Activated CD4-positive, alpha-beta T cell treated with anti-CD3 and anti-CD28 coated beads, Interleukin-2, amount 10 ng/mL, durations not matched to agents 24 days and 14 days (primary cell): ENCODE results near the gene GAPDHS. TPM values are rescaled to one million over a fixed set of nuclear protein-coding genes. Genes with fewer than 3 reads are reported as not detected.

Source experiments
- DNase-seq: peaks from one replicate; pipeline ENCODE4 v3.0.0; 2022
- H3K27ac Mint-ChIP-seq: one replicate; pipeline ENCODE4 v1.8.0; 2022; ENCODE audit warnings: mild to moderate bottlenecking, mixed read lengths
- H3K27me3 Mint-ChIP-seq: one replicate; pipeline ENCODE4 v1.8.0; 2022; ENCODE audit warnings: mixed read lengths
- H3K36me3 Mint-ChIP-seq: one replicate; pipeline ENCODE4 v1.8.0; 2022; ENCODE audit warnings: low read depth, mild to moderate bottlenecking, mixed read lengths
- H3K4me1 Mint-ChIP-seq: one replicate; pipeline ENCODE4 v1.8.0; 2021; ENCODE audit warnings: mixed read lengths
- H3K4me3 Mint-ChIP-seq: one replicate; pipeline ENCODE4 v1.8.0; 2022; ENCODE audit warnings: mild to moderate bottlenecking, moderate library complexity, mixed read lengths
- H3K9me3 Mint-ChIP-seq: one replicate; pipeline ENCODE4 v1.8.0; 2021; ENCODE audit warnings: mixed read lengths
- intact Hi-C: fragments of 100-400 bp; cut with micrococcal nuclease; formaldehyde crosslinking; loops from one replicate; pipeline ENCODE4 v1.15.1; 2023
- total RNA-seq: library from RNA; stranded (reverse); gene quantifications from 2 replicates; pipeline ENCODE4 v1.2.3, GENCODE V29; 2022

The GAPDHS gene
- total RNA-seq, 1 donor from 2014 or later, result not detected

DNA sequence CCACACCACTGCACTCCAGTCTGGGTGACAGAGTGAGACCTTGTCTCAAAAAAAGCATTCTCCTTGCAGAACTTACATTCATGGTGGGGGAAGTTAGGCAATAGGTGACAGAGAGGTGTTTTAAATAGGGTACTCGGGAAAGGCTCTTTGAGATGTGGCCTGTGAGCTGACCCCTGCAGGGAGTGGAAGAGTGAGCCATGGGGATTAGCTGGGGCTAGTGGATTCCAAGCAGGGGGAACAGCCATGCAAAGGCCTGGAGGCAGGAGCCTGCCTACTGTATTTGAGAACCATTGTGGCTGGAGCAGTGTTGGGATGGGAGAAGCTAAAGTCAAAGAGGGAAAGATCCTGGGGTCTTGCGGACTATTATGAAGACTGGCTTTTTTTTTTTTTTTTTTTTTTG, 15.9 kb upstream of the GAPDHS start:
- Mint-ChIP-seq H3K27ac (no peak overlapping the region), H3K4me1 (no peaks in the 10 kb centered on the region), H3K9me3 (no peaks in the 10 kb centered on the region), H3K4me3 (no peak overlapping the region), H3K36me3 (no peaks in the 10 kb centered on the region), H3K27me3 (peaks cover 17% of the 10 kb centered on the region)
- DNase-seq, result no peak
- intact Hi-C loops, result no loop called here

GRCh38 chr19:35518313-35518712, 14.9 kb upstream of the GAPDHS start:
- no peak overlapping the region for H3K4me3 Mint-ChIP-seq
- no peaks in the 10 kb centered on the region for H3K4me1 Mint-ChIP-seq
- H3K36me3 Mint-ChIP-seq, result no peaks in the 10 kb centered on the region
- intact Hi-C loops, result no loop called here
- no peak for DNase-seq
- no peaks in the 10 kb centered on the region for H3K9me3 Mint-ChIP-seq
- no peak overlapping the region for H3K27ac Mint-ChIP-seq
- peaks cover 11% of the 10 kb centered on the region for H3K27me3 Mint-ChIP-seq

GRCh38 chr19:35519291-35519690, 14.0 kb upstream of the GAPDHS start:
- Mint-ChIP-seq H3K9me3 (no peaks in the 10 kb centered on the region), H3K27ac (no peak overlapping the region), H3K36me3 (no peaks in the 10 kb centered on the region), H3K4me1 (no peaks in the 10 kb centered on the region), H3K4me3 (no peak overlapping the region), H3K27me3 (peaks cover 8% of the 10 kb centered on the region)
- intact Hi-C loops, result no loop called here
- DNase-seq, result no peak

- intact Hi-C loops, result no loop called here
- peaks cover 6% of the 10 kb centered on the region for H3K27me3 Mint-ChIP-seq
- H3K9me3 Mint-ChIP-seq, result no peaks in the 10 kb centered on the region
- no peaks in the 10 kb centered on the region for H3K36me3 Mint-ChIP-seq
- no peak for DNase-seq
- no peak overlapping the region for H3K4me3 Mint-ChIP-seq
- no peak overlapping the region for H3K27ac Mint-ChIP-seq
- no peaks in the 10 kb centered on the region for H3K4me1 Mint-ChIP-seq
Measured at GRCh38 chr19:35521124-35521743, 12.0 kb upstream of the GAPDHS start.

- Mint-ChIP-seq H3K4me1 (no peaks in the 10 kb centered on the region), H3K9me3 (no peaks in the 10 kb centered on the region), H3K36me3 (no peaks in the 10 kb centered on the region), H3K4me3 (no peak overlapping the region), H3K27me3 (peaks cover 4% of the 10 kb centered on the region), H3K27ac (no peak overlapping the region)
- intact Hi-C loops, result no loop called here
- DNase-seq, result no peak
Measured at GRCh38 chr19:35522745-35523327, 10.4 kb upstream of the GAPDHS start.

- intact Hi-C loops, result no loop called here
- peaks cover 10% of the 10 kb centered on the region for H3K27me3 Mint-ChIP-seq
- H3K9me3 Mint-ChIP-seq, result no peaks in the 10 kb centered on the region
- H3K36me3 Mint-ChIP-seq, result no peaks in the 10 kb centered on the region
- H3K4me1 Mint-ChIP-seq, result no peaks in the 10 kb centered on the region
- no peak for DNase-seq
- no peak overlapping the region for H3K27ac Mint-ChIP-seq
- H3K4me3 Mint-ChIP-seq, result no peak overlapping the region
Measured at GRCh38 chr19:35524181-35524837, 8.9 kb upstream of the GAPDHS start.

DNA sequence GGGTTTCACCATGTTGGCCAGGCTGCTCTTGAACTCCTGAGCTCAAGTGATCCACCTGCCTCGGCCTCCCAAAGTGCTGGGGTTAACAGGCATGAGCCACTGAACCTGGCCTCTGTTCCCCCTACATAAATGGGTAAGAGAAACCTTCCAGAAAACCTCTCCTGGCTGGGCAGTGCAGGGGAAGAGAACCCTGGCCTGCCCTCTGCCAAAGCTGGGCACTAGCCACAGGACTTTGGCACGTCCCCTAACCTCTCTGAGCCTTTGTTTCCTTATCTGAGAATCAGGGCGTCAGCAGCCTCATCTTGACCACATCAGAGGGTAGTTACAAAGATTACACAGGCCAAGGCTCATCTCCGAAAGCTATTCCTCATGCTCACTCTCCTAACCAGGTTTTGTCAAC, 7.4 kb upstream of the GAPDHS start:
- no peak for DNase-seq
- H3K27ac Mint-ChIP-seq, result no peak overlapping the region
- no peaks in the 10 kb centered on the region for H3K4me1 Mint-ChIP-seq
- H3K36me3 Mint-ChIP-seq, result no peaks in the 10 kb centered on the region
- H3K4me3 Mint-ChIP-seq, result no peak overlapping the region
- intact Hi-C loops, result no loop called here
- H3K27me3 Mint-ChIP-seq, result peaks cover 11% of the 10 kb centered on the region
- H3K9me3 Mint-ChIP-seq, result no peaks in the 10 kb centered on the region

DNA sequence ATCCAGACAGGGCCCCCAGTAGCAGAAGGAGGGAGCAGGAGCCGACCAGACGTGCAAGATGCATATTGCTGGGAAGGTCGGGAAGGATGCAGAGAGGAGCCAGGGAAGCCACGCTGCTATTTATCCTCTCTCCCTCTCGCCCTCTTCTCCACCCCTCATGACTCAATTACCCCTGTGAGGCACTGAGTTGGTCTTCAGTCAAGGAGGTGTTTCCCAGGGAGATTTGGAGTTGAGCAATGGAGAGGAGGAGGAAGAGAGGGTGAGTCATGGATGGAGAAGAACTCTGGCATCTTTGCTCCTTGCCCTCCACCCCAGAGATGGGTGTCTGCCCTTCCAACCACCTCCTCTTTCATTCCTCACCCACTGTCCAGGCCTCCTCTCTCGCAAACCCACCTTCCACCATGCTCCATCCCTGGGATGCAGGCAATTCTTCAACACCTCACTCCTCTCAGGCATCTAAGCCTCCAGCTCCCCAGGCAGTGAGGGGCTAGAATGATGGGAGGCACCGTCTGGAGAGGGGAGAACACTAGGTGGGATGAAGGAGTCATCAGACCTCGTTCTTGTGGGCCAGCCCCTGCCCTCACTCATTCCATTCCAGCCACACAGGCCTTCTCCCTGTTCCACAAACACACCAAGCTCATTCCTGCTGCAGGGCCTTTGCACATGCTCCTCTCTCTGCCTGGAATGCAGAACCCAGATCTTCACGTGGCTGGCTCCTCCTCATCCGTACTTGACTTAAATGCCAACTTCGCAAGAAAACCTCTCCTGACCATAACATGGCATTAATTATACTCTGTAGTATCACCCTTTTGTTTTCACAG, 4.8 kb upstream of the GAPDHS start, which contains the start of gene SBSN:
SBSN (minus strand) TSS at position 94 of the 821 bp plus-strand sequence; CDS start at position 64, 30 bp downstream.
- Mint-ChIP-seq H3K4me1 (no peaks in the 10 kb centered on the region), H3K27ac (no peak within 1 kb of the TSS), H3K9me3 (no peaks in the 10 kb centered on the region), H3K27me3 (peaks cover 26% of the 10 kb centered on the region), H3K4me3 (no peak within 1 kb of the TSS), H3K36me3 (no peaks in the 10 kb centered on the region)
- intact Hi-C loops, result no loop called here
- no peak for DNase-seq

DNA sequence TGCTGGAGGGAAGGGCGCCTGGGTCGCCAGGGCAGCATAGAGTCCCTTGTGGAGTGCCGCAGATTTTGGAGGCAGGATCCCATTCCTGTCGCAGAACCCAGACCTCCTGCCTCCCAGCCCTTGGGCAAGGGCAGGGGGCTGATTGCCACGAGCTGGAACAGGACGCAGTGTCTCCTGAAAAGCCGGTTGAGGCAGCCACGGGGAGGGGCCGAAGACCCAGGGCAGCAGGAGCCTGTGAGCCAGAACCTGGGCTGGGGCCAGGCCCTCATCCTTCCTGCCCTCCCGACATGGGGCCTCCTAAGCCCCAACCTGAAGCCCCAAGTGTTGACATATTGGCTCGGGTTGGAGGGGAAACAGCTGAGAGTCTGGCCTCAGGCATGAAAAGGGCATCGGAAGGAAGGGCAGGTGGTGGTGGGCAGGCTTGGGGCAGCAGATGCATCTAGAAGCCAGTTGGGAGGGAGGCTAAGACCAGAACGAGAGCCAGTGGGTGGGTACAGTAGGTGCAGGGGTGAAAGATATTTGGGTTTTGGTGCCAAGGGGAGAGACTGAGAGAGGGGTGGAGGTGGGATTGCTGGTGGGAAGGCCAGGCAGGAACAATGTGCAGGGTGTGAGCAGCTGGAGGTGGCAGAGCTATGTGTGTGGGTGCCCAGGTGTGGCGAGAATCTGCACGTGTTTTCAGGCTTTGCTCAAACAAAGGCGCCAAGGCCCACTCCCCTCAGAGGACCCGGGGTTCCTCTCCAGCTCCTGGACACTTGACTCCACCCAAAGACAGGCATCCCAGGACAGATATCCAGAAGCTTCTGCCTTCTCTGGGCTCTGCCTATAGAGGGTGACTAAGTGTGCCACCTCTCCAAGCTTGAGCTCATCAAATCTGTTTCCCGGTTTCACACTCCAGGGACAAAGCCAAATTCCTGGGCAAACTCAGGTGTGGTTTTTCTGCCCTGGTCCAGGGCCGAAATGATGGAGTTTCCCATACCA, 3.7 kb upstream of the GAPDHS start:
- no peaks in the 10 kb centered on the region for H3K36me3 Mint-ChIP-seq
- no peaks in the 10 kb centered on the region for H3K9me3 Mint-ChIP-seq
- intact Hi-C loops, result no loop called here
- H3K27ac Mint-ChIP-seq, result no peak overlapping the region
- peaks cover 5% of the 10 kb centered on the region for H3K4me1 Mint-ChIP-seq
- peaks cover 30% of the 10 kb centered on the region for H3K27me3 Mint-ChIP-seq
- no peak overlapping the region for H3K4me3 Mint-ChIP-seq
- DNase-seq, result no peak

DNA sequence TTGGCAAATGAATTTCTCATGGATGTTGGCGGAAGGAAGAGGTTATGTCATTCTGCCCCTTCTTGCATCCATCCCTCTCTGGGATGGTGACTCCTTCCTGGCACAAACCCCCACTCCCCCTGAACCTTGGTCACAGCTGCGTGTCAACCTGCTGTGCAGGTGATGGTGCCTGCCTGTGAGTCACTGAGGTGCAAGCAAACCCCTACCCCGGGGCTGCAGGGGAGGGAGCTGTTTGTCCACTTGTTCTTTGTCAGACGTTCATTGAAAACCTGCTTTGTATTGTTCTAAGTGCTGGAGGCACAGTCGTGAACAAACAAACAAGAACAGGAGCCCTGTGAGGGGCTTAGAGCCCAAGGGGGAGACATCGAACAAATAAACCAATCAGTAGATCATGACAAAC, 2.0 kb upstream of the GAPDHS start:
- H3K4me3 Mint-ChIP-seq, result no peak overlapping the region

GRCh38 chr19:35533822-35534392, 651 bp downstream of the GAPDHS start:
- Mint-ChIP-seq H3K36me3 (no peaks in the 10 kb centered on the region), H3K9me3 (no peaks in the 10 kb centered on the region), H3K4me3 (peak overlapping the region; percentile 54), H3K4me1 (peaks cover 5% of the 10 kb centered on the region), H3K27ac (no peak overlapping the region), H3K27me3 (peaks cover 29% of the 10 kb centered on the region)
- intact Hi-C loops, result no loop called here
- DNase-seq, result peak; percentile 80

More for the DNA sequence above, 2.0 kb upstream of the GAPDHS start:
- no peak for DNase-seq
- no peak overlapping the region for H3K27ac Mint-ChIP-seq
- H3K4me1 Mint-ChIP-seq, result peaks cover 5% of the 10 kb centered on the region
- intact Hi-C loops, result no loop called here
- peaks cover 34% of the 10 kb centered on the region for H3K27me3 Mint-ChIP-seq
- no peaks in the 10 kb centered on the region for H3K9me3 Mint-ChIP-seq
- no peaks in the 10 kb centered on the region for H3K36me3 Mint-ChIP-seq

- Mint-ChIP-seq H3K27ac (no peak overlapping the region), H3K9me3 (no peaks in the 10 kb centered on the region), H3K4me1 (peaks cover 5% of the 10 kb centered on the region), H3K27me3 (peaks cover 24% of the 10 kb centered on the region), H3K36me3 (no peaks in the 10 kb centered on the region), H3K4me3 (no peak overlapping the region)
- intact Hi-C loops, result no loop called here
- no peak for DNase-seq
Measured at GRCh38 chr19:35534803-35535480, 1.7 kb downstream of the GAPDHS start.
